ENCODE results near the gene ITCH.
"Not testable (repeated sequence)": the region's sequence is repeated elsewhere in the genome, so short reads cannot be mapped to it uniquely, and the experiment has no call there.

ITCH gene

DNA sequence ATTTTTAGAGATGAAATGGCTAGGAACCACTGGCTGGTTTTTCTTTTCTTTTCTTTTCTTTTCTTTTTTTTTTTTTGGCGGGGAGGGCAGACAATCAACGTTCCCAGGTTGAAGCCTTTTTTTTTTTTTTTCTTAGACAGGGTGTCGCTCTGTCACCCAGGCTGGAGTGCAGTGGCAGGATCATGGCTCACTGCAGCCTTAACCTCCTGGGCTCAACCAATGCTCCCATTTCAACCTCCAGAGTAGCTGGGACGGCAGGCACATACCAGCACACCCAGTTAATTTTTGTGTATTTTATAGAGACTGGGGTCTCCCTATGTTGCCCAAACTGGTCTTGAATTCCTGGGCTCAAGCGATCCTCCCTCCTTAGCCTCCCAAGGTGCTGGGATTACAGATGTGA is 18.8 kb upstream of the ITCH start:
- no peak for DNase-seq

DNA sequence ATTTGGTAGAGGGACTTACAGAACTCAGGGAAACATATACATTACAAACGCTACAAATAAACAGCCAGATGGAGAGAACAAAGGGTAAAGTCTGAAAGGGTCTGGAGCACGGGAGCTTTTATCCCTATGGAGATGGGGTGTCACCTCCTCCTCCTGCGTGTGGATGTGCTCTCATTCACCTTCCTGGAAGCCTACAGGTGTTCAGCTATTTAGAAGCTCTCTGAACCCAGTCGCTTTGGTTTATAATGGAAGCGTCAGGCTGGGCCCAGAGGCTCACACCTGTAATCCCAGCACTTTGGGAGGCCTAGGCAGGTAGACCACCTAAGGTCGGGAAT is 17.7 kb upstream of the ITCH start:
- DNase-seq, result no peak

DNA sequence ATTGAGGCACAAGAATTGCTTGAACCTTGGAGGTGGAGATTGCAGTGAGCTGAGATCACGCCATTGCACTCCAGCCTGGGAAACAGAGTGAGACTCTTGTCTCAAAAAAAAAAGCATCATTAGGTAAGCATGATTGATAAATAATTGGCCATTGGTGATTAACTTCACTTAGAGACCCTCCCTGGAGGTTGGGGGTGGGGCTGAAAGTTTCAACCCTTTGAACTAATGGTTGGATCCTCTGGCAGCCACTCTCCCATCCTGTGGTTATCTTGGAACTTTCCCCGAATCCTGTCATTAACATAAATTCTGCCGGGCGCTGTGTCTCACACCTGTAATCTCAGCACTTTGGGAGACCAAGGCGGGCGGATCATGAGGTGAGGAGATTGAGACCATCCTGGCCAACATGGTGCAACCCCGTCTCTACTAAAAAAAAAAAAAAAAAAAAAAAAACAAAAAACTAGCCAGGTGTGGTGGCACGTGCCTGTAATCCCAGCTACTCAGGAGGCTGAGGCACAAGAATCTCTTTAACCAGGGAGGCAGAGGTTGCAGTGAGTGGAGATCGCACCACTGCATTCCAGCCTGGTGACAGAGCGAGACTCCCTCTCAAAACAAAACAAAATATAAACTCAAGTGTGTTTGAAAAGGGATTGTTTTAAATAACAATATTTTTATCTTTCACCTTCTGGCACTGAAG is 17.1 kb upstream of the ITCH start:
- DNase-seq, result not testable (repeated sequence)

DNA sequence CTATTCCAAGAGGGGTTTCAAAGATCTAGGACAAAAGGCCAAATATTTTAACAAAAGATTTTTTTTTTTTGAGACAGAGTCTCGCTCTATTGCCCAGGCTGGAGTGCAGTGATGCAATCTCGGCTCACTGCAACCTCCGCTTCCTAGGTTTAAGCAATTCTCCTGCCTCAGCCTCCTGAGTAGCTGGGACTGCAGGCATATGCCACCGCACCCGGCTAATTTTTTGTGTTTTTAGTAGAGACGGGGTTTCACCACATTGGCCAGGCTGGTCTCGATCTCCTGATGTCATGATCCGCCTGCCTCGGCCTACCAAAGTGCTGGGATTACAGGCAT is 16.6 kb upstream of the ITCH start:
- DNase-seq, result not testable (repeated sequence)

DNA sequence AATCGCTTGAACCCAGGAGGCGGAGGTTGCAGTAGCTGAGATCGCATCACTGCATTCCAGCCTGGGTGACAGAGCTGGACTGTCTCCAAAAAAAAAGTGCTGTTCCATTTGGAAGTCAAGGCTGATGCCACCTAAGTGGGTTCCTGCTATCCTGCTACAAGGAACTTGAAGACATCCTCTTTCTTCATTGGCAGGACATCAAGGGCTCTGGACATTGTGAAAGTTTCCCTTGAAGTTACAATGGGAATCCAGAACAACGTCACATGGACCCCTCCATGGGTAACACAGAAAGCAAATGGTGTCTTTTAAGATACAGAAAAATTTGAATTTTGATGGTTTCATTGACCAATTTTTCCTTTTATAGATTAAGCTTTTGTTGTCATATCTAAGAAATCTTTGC is 15.5 kb upstream of the ITCH start:
- DNase-seq, result no peak

DNA sequence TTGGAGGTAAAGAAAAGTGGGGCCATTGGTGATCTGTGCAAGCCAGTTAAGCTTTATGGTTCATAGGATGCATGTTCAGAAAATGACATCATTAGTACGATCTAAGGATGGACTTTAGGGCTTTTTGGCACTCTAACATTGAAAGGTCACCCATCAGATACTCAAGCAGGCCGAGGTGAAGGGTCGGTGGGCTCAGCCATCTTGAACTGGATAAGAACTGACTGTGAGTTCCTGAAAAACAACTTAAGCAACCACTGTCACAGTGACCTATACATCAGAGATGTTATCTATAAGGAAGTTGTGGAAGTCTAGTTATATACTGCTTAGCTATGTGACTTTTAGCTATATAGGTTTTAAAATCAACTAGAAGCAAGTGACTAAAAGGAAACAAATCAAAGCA is 13.0 kb upstream of the ITCH start:
- no peak for DNase-seq

DNA sequence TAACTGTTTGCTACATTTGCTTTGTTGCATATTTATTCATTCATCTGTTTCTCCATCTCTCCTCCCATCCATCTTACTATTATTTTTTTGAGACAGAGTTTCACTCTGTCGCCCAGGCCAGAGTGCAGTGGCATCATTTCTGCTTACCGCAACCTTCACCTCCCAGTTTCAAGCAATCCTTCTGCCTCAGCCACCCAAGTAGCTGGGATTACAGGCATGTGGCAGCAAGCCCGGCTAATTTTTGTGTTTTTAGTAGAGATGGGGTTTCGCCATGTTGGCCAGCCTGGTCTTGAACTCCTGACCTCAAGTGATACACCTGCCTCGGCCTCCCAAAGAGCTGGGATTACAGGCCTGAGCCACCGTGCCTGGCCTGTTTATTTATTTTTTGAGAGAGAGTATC is 9.6 kb upstream of the ITCH start:
- DNase-seq, result not testable (repeated sequence)

DNA sequence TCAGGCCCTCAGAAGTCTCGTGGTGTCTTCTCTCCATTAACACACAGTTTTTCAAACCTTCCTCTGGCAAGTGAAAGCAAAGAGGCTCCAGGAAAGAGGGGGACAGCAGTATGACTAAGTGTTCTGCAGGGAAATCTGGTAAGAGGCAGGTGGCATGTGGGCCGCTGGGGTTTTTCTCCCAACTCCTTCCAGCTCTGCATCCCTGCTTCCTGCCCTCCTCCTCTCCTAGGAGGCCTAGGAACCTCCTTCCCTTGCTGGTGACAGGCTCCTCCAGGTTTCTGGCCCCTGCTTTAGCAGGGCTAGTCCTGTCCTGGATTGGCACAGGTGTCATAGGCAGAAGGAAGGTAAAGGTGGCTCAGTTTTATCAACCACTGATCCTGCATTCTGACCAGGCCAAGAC is 7.6 kb upstream of the ITCH start:
- no peak for DNase-seq

DNA sequence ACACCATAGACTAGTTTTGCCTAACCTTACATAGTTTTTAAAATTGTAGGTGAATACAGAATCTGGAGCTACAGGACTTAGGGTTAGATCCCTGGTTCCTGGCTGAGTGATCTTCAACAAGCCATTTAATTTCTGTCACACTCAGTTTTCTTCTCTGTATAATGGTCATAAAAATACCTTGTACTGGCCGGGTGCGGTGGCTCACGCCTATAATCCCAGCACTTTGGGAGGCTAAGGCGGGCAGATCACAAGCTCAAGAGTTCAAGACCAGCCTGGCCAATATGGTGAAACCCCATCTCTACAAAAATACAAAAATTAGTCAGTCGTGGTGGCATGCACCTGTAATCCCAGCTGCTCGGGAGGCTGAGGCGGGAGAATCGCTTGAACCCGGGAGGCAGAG is 3.3 kb upstream of the ITCH start:
- not testable (repeated sequence) for DNase-seq

DNA sequence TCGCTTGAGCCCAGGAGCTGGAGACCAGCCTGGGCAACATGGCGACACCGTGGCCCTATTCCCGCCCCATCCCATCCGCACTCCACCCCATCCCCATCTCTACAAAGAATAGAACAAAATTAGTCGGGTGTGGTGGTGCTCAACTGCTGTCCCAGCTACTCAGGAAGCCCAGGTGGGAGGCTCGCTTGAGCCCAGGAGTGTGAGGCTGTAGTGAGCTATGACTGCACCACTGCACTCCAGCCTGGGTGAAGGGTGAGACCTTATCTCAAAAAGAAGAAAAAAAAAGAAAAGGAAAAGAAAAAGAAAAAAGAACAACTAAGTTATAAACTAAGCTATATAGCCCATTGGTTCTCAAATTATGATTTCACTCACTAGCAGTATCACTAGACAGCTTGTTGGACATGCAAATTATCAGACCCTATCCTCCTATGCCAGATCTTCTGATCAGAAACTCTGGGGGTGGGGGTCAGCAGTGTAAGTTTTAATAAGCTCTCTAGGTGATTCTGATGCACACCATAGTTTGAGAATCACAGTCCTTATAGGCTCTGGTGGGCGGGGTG is 491 bp upstream of the ITCH start:
- DNase-seq, result no peak

DNA sequence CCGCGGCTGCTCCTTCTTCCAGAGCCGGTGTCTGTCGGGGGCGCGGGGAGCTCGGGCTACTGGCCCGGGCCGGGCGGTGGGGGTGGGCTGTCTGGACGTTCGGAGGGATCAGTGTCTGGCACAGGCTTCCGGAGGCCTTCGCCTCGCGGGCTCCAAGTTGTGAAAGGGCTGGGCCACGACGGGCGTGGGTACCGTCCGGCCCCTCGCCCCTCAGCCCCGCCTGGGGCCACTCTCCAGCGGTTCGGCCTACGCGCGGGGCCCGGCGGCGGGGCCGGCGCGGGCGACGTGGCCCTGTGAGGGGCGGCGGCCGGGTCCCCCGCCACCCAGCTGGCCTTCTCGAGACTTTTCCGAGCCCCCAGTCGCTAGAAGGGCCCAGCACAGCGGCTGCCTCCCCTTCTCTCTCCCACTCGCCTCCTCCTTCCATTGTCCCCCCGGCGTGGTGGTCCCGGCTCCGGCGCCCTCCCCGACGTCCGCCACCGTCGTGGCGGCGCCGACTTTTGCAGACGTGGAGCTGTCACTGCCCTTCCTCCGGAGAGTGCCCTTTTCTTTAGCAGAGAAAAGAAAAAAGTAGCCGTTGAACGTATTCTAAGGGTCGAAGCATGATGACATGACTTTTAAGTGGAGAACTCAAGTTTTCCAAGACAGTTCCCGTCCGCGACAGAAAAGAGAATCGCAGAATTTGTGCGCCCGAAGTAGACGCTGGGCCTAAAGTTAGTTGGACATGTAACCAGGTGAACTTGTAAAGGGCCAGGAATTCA is 571 bp downstream of the ITCH start:
- DNase-seq, result no peak

DNA sequence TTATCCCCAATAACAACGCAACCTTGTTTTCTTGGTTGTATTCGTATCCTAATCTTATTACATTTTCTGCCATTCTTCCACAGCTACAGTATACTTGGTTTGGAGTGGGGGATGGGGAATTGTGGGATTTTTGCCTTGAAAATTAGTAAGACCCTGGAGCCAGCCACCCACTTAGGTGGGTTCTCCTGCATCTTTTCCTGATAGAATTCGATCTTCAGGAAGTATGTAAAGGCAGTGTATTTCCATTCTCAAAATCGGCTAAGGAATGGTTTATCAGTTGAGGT is 1.1 kb downstream of the ITCH start:
- DNase-seq, result no peak

DNA sequence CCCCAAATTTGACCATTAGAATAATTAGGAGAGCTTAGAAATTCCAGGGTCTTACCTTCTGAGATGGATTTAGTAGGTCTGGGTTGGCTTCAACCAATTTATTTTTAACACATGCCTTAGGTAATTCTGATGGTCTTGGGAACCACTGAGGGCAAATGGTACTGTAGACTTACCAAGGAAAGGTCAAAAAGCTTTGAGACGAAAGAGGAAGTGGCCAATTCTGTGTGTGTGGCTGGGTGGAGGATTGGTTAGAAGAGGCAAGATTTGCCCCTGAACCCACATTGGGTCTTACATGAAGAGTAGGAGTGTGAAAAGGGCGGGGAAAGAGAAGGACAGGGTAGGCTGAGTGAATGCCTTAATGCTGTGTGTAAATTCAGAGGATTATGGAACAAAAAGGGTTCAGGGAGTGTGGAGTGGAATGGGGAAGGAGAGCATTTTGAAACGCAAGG is 2.7 kb downstream of the ITCH start:
- DNase-seq, result no peak

DNA sequence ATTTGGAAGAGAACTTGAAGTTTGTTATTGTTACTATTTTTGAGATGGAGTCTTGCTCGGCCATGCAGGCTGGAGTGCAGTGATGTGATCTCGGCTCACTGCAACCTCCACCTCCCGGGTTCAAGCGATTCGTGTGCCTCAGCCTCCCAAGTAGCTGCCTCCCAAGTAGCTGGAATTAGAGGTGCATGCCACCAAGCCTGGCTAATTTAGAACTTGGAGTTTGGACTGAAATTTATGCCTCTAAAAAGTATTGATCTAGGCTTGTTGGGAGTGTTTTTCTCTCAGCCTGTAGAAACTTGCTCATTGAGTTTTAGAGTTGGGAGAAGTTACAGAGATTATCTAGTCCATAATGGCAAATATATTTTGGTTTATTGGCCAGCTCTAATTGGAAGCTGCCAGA is 4.1 kb downstream of the ITCH start:
- no peak for DNase-seq

DNA sequence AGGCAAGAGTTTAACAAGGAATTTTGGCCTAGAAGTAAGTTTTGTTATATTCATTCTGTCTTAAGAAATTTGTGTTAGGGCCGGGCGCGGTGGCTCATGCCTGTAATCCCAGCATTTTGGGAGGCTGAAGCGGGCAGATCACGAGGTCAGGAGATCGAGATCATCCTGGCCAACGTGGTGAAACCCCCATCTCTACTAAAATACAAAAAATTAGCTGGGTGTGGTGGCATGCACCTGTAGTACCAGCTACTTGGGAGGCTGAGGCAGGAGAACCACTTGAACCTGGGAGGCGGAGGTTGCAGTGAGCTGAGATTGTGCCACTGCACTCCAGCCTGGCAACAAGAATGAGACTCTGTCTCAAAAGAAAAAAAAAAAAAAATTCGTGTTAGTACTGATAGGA is 4.8 kb downstream of the ITCH start:
- not testable (repeated sequence) for DNase-seq

DNA sequence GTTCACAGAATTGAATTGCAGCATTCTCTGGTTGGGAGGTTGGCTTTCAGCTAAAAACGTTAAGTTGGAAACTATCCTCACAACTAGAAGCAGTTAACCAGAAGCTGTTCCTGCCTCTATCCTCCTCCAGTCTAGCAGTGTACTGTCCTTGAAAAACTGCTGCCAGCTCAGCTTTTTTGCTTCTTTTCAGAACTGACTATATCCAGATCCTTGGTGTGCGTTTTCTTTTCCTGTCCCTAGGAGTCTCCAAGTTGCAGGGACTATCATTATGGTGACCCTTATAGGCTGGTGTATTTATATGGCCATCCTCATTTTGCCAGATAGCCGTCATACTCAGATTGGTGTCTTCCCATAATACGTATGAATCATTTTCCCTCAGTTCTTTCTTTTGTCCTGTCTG is 5.5 kb downstream of the ITCH start:
- no peak for DNase-seq

DNA sequence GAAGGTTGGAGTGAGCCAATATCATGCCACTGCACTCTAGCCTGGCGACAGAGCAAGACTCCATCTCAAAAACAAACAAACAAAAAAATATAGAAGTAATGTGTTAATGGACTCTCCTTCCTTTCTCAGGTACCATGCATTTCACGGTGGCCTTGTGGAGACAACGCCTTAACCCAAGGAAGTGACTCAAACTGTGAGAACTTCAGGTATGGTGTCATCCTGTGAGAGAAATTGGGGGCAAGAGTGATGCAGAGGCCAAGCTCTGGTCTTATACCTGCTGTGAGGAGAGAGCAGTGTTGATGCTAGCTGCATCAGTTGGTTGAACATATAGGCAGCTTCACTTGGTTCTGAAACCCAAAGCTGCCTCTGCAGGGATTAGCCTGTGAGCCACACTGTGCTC is 6.2 kb downstream of the ITCH start:
- no peak for DNase-seq

DNA sequence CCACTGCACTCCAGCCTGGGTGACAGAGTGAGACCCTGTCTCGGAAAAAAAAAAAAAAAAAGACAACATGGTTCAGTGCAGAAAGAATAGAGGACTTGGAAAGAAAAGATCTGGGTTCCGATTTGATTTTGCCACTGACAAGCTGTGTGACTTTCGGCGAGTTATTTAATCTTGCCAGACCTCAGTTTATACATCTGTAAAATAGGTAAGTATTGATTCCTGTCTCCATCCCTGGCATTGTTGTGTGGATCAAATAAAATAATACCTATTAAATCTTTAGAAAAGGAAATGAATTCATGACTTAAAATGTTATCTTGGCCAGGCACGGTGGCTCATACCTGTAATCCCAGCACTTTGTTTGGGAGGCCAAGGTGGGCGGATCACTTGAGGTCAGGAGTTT is 7.0 kb downstream of the ITCH start:
- DNase-seq, result no peak

DNA sequence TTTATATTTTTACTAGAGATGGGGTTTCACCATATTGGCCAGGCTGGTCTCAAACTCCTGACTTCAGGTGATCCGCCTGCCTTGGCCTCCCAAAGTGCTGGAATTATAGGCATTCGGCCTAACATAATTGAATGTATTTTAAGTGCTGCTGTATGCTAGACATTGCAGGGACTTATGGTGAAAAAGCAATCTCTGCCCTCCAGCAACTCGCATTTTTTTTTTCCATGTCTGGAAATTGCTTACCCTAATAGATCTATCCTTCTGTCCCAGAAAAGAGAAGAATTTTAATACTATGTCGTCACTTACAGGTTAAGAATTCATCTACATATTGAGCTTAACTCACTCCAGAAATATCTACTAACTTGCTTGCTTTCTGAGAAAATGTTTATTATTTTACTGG is 10.4 kb downstream of the ITCH start:
- no peak for DNase-seq

DNA sequence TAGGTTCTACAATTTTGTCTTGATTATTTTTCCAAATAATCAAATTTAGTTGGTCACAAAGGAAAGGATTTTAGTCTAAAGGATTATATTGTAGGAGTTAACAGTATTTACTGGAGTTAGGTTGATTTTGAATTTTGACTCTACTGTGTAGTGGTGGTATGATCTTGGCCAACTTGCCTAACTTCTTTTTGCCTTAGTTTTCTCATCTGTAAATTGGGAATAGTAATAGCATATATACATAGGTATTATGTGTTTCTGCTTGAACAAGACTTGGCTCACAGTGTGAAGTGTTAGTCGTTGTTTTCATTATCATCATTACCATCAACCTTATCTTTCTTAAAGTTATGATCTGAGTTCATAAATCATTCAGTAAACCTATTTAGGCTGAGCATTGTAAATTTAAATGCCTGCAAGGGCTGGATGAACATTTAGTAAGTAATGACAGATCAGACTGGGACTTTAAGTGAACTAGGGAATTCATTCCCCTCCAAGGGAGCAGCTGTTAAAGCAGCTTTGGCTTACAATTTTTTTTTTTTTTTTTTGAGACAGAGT is 11.2 kb downstream of the ITCH start:
- no peak for DNase-seq

DNA sequence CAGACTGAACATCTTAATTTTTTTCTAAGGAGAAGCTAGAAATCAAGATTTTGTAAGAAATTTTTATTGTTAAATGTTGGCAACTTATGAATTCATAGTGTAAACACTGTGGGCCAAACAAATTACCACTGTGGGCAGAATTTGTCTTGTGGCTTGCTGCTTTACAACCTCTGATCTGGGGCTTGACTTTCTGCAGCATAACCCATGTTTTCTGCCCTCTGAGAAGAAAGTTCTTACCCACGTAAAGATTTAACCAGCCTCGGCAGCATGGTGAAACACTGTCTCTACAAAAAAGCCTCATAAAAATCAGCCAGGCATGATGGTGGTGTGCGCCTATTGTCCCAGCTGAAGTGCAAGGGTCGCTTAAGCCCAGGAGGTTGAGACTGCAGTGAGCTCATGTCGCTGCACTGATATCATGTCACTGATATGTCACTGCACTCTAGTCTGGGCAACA is 12.9 kb downstream of the ITCH start:
- DNase-seq, result peak; percentile 50

DNA sequence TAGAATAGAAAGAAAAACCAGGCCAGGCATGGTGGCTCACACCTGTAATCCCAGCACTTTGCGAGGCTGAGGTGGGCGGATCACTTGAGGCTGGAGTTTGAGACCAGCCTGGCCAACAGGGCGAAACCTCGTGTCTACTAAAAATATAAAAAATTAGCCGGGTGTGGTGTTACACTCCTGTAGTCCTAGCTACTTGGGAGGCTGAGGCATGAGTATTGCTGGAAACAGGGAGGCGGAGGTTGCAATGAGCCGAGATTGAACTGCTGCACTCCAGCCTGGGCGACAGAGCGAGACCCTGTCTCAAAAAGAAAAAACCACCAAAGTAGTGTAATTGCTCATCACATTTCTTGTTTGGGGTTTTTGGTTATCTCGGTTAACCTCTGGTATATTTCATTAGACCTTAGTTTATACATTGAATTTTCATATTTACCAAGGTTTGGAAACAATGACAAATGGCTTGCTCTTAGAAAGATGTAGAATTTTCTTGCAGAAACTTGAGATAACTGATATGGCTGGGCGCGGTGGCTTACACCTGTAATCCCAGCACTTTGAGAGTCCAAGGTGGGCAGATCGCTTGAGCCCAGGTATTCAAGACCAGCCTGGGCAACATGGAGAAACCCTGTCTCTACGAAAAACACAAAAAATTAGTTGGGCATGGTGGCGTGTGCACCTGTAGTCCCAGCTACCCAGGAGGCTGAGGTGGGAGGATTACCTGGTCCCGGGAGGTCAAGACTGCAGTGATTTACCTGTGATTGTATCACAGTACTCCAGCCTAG is 14.2 kb downstream of the ITCH start:
- DNase-seq, result peak; percentile 53

DNA sequence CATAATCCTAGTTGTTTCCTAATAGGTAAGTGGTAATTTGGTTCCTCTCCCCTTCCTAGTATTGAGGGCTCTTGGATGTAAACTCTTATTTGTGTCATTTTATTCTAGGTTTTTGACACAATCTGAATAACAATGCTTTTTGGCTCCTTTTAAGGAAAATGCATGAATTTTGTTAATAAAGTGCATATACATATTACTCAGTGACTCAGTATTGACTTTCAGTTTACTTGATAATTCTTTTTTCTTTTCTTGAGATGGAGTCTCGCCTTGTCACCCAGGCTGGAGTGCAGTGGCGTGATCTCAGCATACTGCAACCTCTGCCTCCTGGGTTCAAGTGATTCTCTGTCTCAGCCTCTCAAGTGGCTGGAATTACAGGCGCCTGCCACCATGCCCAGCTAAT is 19.1 kb downstream of the ITCH start:
- no peak for DNase-seq
